ENCODE data around the gene COL27A1.

The COL27A1 gene

DNA sequence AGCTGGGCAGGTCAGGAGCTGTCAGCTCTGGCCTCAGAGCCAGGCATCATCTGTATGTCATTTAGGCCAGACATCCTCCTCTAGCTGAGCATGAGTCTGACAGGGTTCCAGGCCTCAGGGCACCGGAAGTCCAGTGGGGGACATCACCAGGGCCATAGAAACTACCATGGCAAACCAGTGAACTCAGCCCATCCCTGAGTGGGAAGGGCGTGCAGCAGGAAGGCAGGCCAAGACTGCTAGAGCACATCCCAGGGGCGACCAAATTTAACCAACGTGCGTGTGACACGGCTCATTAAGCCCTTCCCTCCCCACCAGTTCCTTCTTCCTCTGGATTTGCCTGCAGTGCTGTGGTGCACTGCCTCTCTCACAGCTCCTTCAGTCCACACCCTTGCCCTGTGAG is 75.9 kb downstream of the COL27A1 start:
- no CpG with 5 or more reads among the region's 6 CpGs for WGBS (ENCODE audit: extremely low coverage, insufficient coverage, insufficient read length)

DNA sequence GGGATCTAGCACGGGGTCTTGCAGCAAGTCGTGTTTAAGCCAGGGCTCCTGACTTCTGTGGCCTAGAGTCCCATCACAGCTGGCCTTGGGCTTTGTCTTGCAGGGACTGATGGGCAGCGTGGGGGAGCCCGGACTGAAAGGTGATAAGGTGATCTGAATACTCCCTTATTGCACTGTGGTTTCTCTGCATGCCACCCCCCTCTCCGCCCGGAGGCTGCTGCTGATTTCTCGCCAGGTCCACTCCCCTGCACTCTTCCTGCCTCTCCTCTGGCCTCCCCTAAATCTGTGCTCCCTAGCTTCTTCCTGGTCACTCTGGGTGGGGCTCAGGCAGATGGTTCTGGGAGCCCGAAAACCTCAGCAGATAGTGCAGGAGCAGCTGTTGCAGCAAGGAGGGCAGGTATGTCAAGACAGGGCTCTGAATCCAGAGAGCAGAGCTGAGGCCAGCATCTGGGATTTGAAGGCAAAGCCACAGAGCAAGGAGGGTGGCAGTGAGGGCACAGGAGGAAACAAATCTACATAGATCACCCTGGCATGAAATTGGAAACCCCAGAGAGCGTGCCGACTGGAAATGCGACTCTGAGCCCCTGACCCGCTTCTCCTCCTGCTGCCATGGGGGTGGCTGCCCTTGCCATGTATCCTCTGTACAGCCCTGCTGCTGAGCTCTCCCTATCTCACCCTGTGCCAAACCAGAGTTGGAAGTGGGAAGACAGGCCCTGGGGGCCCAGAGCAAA is 76.5 kb downstream of the COL27A1 start:
- Histone ChIP-seq H2BK120ac (ENCODE audit: insufficient read depth, low read length, poor library complexity) (no peak overlapping the region), H3K4me1 (ENCODE audit: control insufficient read depth in 1 of 2, insufficient read depth in 2 of 2, low read length in 2 of 2) (peaks cover 34 to 50% of the 10 kb centered on the region in 2 experiments), H4K12ac (ENCODE audit: low read depth, low read length) (no peak overlapping the region), H3K4ac (ENCODE audit: low read depth, low read length) (no peak overlapping the region), H3K18ac (ENCODE audit: low read length) (no peak overlapping the region), H3K79me2 (ENCODE audit: control insufficient read depth, insufficient read depth, low read length, poor library complexity) (peaks cover 2% of the 10 kb centered on the region), H3K27ac (ENCODE audit: low read depth, low read length) (no peak overlapping the region), H4K91ac (ENCODE audit: low read depth, low read length) (peak overlapping the region; percentile 0), H4K8ac (ENCODE audit: low read depth, low read length) (no peak overlapping the region), H3K14ac (ENCODE audit: low read length) (no peak overlapping the region), H3K4me3 (ENCODE audit: low read depth, low read length) (no peak overlapping the region), H3K79me1 (ENCODE audit: low read length) (peaks cover 19% of the 10 kb centered on the region), H3K4me2 (ENCODE audit: low read length) (no peak overlapping the region), H2AFZ (ENCODE audit: insufficient read depth, low read length, poor library complexity) (no peak overlapping the region), H2BK5ac (ENCODE audit: low read depth, low read length, poor library complexity) (no peak overlapping the region), H3K9me3 (ENCODE audit: insufficient read depth, low read depth, low read length) (peaks cover 4% of the 10 kb centered on the region), H3K9ac (ENCODE audit: low read length) (no peak overlapping the region), H2AK5ac (ENCODE audit: low read length) (no peak overlapping the region), H3K27me3 (ENCODE audit: insufficient read depth, low read length) (no peaks in the 10 kb centered on the region), H2BK12ac (ENCODE audit: low read length) (no peak overlapping the region), H3K23ac (ENCODE audit: low read length) (no peak overlapping the region), H3K36me3 (ENCODE audit: control insufficient read depth in 1 of 2, insufficient read depth in 2 of 2, low read length in 2 of 2) (peaks cover 9 to 10% of the 10 kb centered on the region in 2 experiments)
- no CpG with 5 or more reads among the region's 12 CpGs for WGBS (ENCODE audit: extremely low coverage, insufficient coverage, insufficient read length)
- no peak for DNase-seq

More for the DNA sequence above, 75.9 kb downstream of the COL27A1 start:
- peaks cover 23% of the 10 kb centered on the region for H3K79me1 ChIP-seq (ENCODE audit: low read length)
- no peak overlapping the region for H2AK5ac ChIP-seq (ENCODE audit: low read length)
- peaks cover 33 to 50% of the 10 kb centered on the region in 2 experiments for H3K4me1 ChIP-seq (ENCODE audit: control insufficient read depth in 1 of 2, insufficient read depth in 2 of 2, low read length in 2 of 2)
- H3K23ac ChIP-seq (ENCODE audit: low read length) = no peak overlapping the region
- H3K18ac ChIP-seq (ENCODE audit: low read length) = peak overlapping the region; percentile 2
- no peaks in the 10 kb centered on the region for H3K27me3 ChIP-seq (ENCODE audit: insufficient read depth, low read length)
- H2BK5ac ChIP-seq (ENCODE audit: low read depth, low read length, poor library complexity) = no peak overlapping the region
- DNase-seq = no peak
- no peak overlapping the region for H3K4me3 ChIP-seq (ENCODE audit: low read depth, low read length)
- H3K14ac ChIP-seq (ENCODE audit: low read length) = no peak overlapping the region
- no peak overlapping the region for H3K4me2 ChIP-seq (ENCODE audit: low read length)
- H4K8ac ChIP-seq (ENCODE audit: low read depth, low read length) = no peak overlapping the region
- H2BK120ac ChIP-seq (ENCODE audit: insufficient read depth, low read length, poor library complexity) = no peak overlapping the region
- no peak overlapping the region for H3K9ac ChIP-seq (ENCODE audit: low read length)
- H4K12ac ChIP-seq (ENCODE audit: low read depth, low read length) = no peak overlapping the region
- H3K27ac ChIP-seq (ENCODE audit: low read depth, low read length) = no peak overlapping the region
- H2AFZ ChIP-seq (ENCODE audit: insufficient read depth, low read length, poor library complexity) = no peak overlapping the region
- H4K91ac ChIP-seq (ENCODE audit: low read depth, low read length) = peak overlapping the region; percentile 0
- peak overlapping the region; percentile 9 for H2BK12ac ChIP-seq (ENCODE audit: low read length)
- peaks cover 6% of the 10 kb centered on the region for H3K9me3 ChIP-seq (ENCODE audit: insufficient read depth, low read depth, low read length)
- peaks cover 9 to 12% of the 10 kb centered on the region in 2 experiments for H3K36me3 ChIP-seq (ENCODE audit: control insufficient read depth in 1 of 2, insufficient read depth in 2 of 2, low read length in 2 of 2)
- no peak overlapping the region for H3K4ac ChIP-seq (ENCODE audit: low read depth, low read length)
- H3K79me2 ChIP-seq (ENCODE audit: control insufficient read depth, insufficient read depth, low read length, poor library complexity) = peaks cover 2% of the 10 kb centered on the region

DNA sequence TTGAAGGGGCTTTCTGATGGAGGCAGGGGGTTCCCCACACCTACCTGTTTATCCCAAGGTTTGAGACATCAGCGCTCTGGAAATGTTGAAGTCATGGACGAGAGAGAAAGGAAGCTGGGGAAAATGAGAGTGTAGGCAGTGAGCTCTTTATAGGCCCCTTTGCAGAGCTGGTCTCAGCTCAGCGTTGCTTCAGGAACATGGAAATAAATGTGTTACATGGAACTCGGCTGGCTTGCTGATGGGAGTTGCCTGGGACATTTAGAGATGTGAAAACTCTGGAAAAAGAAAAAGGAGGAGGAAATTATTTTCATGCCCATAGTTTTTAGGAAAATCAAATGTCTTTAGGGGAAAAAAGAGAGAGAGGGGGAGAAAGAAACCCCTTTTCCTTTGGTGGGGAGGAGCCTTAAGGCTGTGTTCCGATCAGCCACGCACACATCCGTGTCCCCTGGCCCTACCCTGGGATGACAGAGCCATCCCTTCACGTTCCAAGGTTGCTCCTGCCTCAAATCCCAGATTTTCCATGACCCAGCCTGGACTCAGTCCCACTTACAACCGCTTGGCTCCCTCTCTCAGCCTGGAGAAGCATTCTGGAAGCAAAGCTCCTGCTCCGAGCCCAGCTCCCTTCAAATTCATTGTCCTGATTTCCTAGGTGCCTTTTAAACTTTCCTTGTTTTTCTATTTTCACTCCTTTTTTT is 78.3 kb downstream of the COL27A1 start:
- H3K9me3 ChIP-seq (ENCODE audit: insufficient read depth, low read depth, low read length) = peaks cover 4% of the 10 kb centered on the region
- no peak overlapping the region for H2BK120ac ChIP-seq (ENCODE audit: insufficient read depth, low read length, poor library complexity)
- H4K12ac ChIP-seq (ENCODE audit: low read depth, low read length) = no peak overlapping the region
- no peak overlapping the region for H3K4ac ChIP-seq (ENCODE audit: low read depth, low read length)
- no peak overlapping the region for H3K18ac ChIP-seq (ENCODE audit: low read length)
- H2BK5ac ChIP-seq (ENCODE audit: low read depth, low read length, poor library complexity) = no peak overlapping the region
- H3K4me3 ChIP-seq (ENCODE audit: low read depth, low read length) = no peak overlapping the region
- peaks cover 17 to 35% of the 10 kb centered on the region in 2 experiments for H3K4me1 ChIP-seq (ENCODE audit: control insufficient read depth in 1 of 2, insufficient read depth in 2 of 2, low read length in 2 of 2)
- no peaks in the 10 kb centered on the region for H3K27me3 ChIP-seq (ENCODE audit: insufficient read depth, low read length)
- no CpG with 5 or more reads among the region's 10 CpGs for WGBS (ENCODE audit: extremely low coverage, insufficient coverage, insufficient read length)
- no peak overlapping the region for H3K4me2 ChIP-seq (ENCODE audit: low read length)
- H3K23ac ChIP-seq (ENCODE audit: low read length) = no peak overlapping the region
- H3K27ac ChIP-seq (ENCODE audit: low read depth, low read length) = no peak overlapping the region
- peaks cover 8% of the 10 kb centered on the region for H3K79me1 ChIP-seq (ENCODE audit: low read length)
- DNase-seq = no peak
- no peak overlapping the region for H3K9ac ChIP-seq (ENCODE audit: low read length)
- no peak overlapping the region for H2AFZ ChIP-seq (ENCODE audit: insufficient read depth, low read length, poor library complexity)
- H2BK12ac ChIP-seq (ENCODE audit: low read length) = peak overlapping the region; percentile 42
- H3K79me2 ChIP-seq (ENCODE audit: control insufficient read depth, insufficient read depth, low read length, poor library complexity) = no peaks in the 10 kb centered on the region
- H4K8ac ChIP-seq (ENCODE audit: low read depth, low read length) = no peak overlapping the region
- H3K36me3 ChIP-seq (ENCODE audit: control insufficient read depth in 1 of 2, insufficient read depth in 2 of 2, low read length in 2 of 2) = peaks cover 8 to 10% of the 10 kb centered on the region in 2 experiments
- peak overlapping the region; percentile 10 for H4K91ac ChIP-seq (ENCODE audit: low read depth, low read length)
- no peak overlapping the region for H3K14ac ChIP-seq (ENCODE audit: low read length)
- no peak overlapping the region for H2AK5ac ChIP-seq (ENCODE audit: low read length)

GRCh38 chr9:114235033-114235661 is 79.8 kb downstream of the COL27A1 start:
- Histone ChIP-seq H3K4me2 (ENCODE audit: low read length) (no peak overlapping the region), H4K8ac (ENCODE audit: low read depth, low read length) (no peak overlapping the region), H3K9ac (ENCODE audit: low read length) (no peak overlapping the region), H2AFZ (ENCODE audit: insufficient read depth, low read length, poor library complexity) (no peak overlapping the region), H2BK12ac (ENCODE audit: low read length) (no peak overlapping the region), H4K91ac (ENCODE audit: low read depth, low read length) (no peak overlapping the region), H3K4ac (ENCODE audit: low read depth, low read length) (no peak overlapping the region), H3K27ac (ENCODE audit: low read depth, low read length) (no peak overlapping the region), H2BK120ac (ENCODE audit: insufficient read depth, low read length, poor library complexity) (no peak overlapping the region), H2AK5ac (ENCODE audit: low read length) (no peak overlapping the region), H3K9me3 (ENCODE audit: insufficient read depth, low read depth, low read length) (peaks cover 4% of the 10 kb centered on the region), H3K79me2 (ENCODE audit: control insufficient read depth, insufficient read depth, low read length, poor library complexity) (no peaks in the 10 kb centered on the region), H3K4me1 (ENCODE audit: control insufficient read depth in 1 of 2, insufficient read depth in 2 of 2, low read length in 2 of 2) (peaks cover 12 to 21% of the 10 kb centered on the region in 2 experiments), H3K4me3 (ENCODE audit: low read depth, low read length) (no peak overlapping the region), H3K18ac (ENCODE audit: low read length) (no peak overlapping the region), H3K27me3 (ENCODE audit: insufficient read depth, low read length) (no peaks in the 10 kb centered on the region), H3K23ac (ENCODE audit: low read length) (no peak overlapping the region), H3K36me3 (ENCODE audit: control insufficient read depth in 1 of 2, insufficient read depth in 2 of 2, low read length in 2 of 2) (peaks cover 11 to 13% of the 10 kb centered on the region in 2 experiments), H4K12ac (ENCODE audit: low read depth, low read length) (no peak overlapping the region), H3K14ac (ENCODE audit: low read length) (no peak overlapping the region), H3K79me1 (ENCODE audit: low read length) (peaks cover 3% of the 10 kb centered on the region), H2BK5ac (ENCODE audit: low read depth, low read length, poor library complexity) (no peak overlapping the region)
- WGBS (ENCODE audit: extremely low coverage, insufficient coverage, insufficient read length) = no CpG with 5 or more reads among the region's 16 CpGs
- DNase-seq = no peak

Measured in trophoblast cell (in vitro differentiated cells and primary cell).